Sigmoid colon (tissue), 7 donors: ENCODE data around the gene LDB2. TPM values are rescaled to one million over a fixed set of nuclear protein-coding genes. Genes with fewer than 3 reads are reported as not detected.

Experiments
- DNase-seq: peaks from one replicate; pipeline ENCODE4 v3.0.0-alpha.2; 2019
- H3K27ac ChIP-seq, 4 donors: fragments of 200-600 bp; sonication (generic); one replicate each; pipeline ENCODE4 v1.5.1; 2016 to 2019; ENCODE audit warnings: mild to moderate bottlenecking in 1 of 4
- H3K27me3 ChIP-seq, 3 donors: fragments of 200-600 bp; sonication (generic); one replicate each; pipeline ENCODE4 v1.5.1; 2019; ENCODE audit warnings: mild to moderate bottlenecking in 1 of 3
- H3K36me3 ChIP-seq, 4 donors: fragments of 200-600 bp; sonication (generic); one replicate each; pipeline ENCODE4 v1.5.1; 2016 to 2019
- H3K4me1 ChIP-seq, 4 donors: fragments of 200-600 bp; sonication (generic); one replicate each; pipeline ENCODE4 v1.5.1; 2017 to 2019
- H3K4me3 ChIP-seq, 4 donors: fragments of 200-600 bp; sonication (generic); one replicate each; pipeline ENCODE4 v1.5.1; 2017 to 2019; ENCODE audit warnings: mild to moderate bottlenecking in 2 of 4, moderate library complexity in 1 of 4
- H3K9me3 ChIP-seq, 4 donors: fragments of 200-600 bp in 3 of 4; sonication (generic) in 3 of 4; one replicate each; pipeline versions ENCODE4 v1.5.1 to v1.6.1; 2013 to 2019
- EP300 ChIP-seq, 4 donors: sonication (generic); formaldehyde crosslinking; IDR thresholded peaks; one replicate each; pipeline ENCODE4 v1.6.1; 2017; ENCODE audit warnings: antibody characterized with exemption in 4 of 4
- POLR2A ChIP-seq, 2 donors: fragments of 450-650 bp; IDR thresholded peaks; one replicate each; pipeline ENCODE4 v1.6.1; 2016; ENCODE audit warnings: antibody characterized with exemption in 2 of 2, mild to moderate bottlenecking in 2 of 2, moderate library complexity in 2 of 2
- POLR2AphosphoS5 ChIP-seq, 4 donors: sonication (generic); formaldehyde crosslinking; IDR thresholded peaks; one replicate each; pipeline ENCODE4 v1.6.1; 2017; ENCODE audit warnings: antibody characterized with exemption in 4 of 4
- WGBS, 2 donors: extraction: QIAGEN DNeasy Blood & Tissue Kit; methylation state at CpG; one replicate each; pipeline ENCODE4 v1.1.7; 2013; 5-methylcytosine and 5-hydroxymethylcytosine counted together
- intact Hi-C: fragments of 100-400 bp; cut with DNase I; formaldehyde crosslinking; loops from one replicate; pipeline ENCODE4 v1.15.1; 2023
- polyA plus RNA-seq, 3 donors: library from polyadenylated mRNA; stranded (reverse); fragments of 200-250 nt; gene quantifications; one replicate each; pipeline ENCODE4 v1.2.3, GENCODE V29; 2013
- total RNA-seq, 4 donors: library from RNA; depleted of rRNA; stranded (reverse); fragments of >200 nt; gene quantifications; one replicate each; pipeline ENCODE4 v1.1.0, GENCODE V29; 2016
- TF ChIP-seq, protein P1 (sequence below), 4 experiments: fragments of 450-650 bp in 3 of 4; fragments of 200-600 bp in 1 of 4; IDR thresholded peaks; one replicate each; pipeline ENCODE4 v1.5.1; 2016 to 2019; ENCODE audit warnings: antibody characterized with exemption in 4 of 4, mild to moderate bottlenecking in 3 of 4, moderate library complexity in 2 of 4
- donor health status: healthy with polysubstance abuse.
- donor health status: Bipolar disorder and iron deficiency.
- donor health status: healthy.

Gene LDB2
- total and polyA plus RNA-seq, 7 donors: 2.1 to 28.5 (median 18.3) TPM

GRCh38 chr4:16692524-16692923 lies 205.9 kb downstream of the LDB2 start:
- Histone ChIP-seq H3K4me1 (peaks cover 0 to 28% (median 26%) of the 10 kb centered on the region in 4 donors), H3K27ac (peak overlapping the region; percentile 32 to 80 (median 68)), H3K27me3 (no peaks in the 10 kb centered on the region), H3K4me3 (no peak overlapping the region), H3K9me3 (no peaks in the 10 kb centered on the region), H3K36me3 (no peaks in the 10 kb centered on the region)
- WGBS, 2 donors: 78 to 95% methylated on average over 2 of the region's 2 CpGs
- intact Hi-C loops: loop anchor here (10.0 kb wide), 1 partner anchor 272 kb away; no protein-coding TSS in a partner anchor
- no peak for DNase-seq
- TF ChIP-seq POLR2A (IDR thresholded peaks at IDR 0.05): no peak
- TF ChIP-seq POLR2AphosphoS5 (IDR thresholded peaks at IDR 0.05): no peak
- TF ChIP-seq, protein P1, sequence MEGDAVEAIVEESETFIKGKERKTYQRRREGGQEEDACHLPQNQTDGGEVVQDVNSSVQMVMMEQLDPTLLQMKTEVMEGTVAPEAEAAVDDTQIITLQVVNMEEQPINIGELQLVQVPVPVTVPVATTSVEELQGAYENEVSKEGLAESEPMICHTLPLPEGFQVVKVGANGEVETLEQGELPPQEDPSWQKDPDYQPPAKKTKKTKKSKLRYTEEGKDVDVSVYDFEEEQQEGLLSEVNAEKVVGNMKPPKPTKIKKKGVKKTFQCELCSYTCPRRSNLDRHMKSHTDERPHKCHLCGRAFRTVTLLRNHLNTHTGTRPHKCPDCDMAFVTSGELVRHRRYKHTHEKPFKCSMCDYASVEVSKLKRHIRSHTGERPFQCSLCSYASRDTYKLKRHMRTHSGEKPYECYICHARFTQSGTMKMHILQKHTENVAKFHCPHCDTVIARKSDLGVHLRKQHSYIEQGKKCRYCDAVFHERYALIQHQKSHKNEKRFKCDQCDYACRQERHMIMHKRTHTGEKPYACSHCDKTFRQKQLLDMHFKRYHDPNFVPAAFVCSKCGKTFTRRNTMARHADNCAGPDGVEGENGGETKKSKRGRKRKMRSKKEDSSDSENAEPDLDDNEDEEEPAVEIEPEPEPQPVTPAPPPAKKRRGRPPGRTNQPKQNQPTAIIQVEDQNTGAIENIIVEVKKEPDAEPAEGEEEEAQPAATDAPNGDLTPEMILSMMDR (IDR thresholded peaks at IDR 0.05): no peak
- no peak for TF ChIP-seq EP300 (IDR thresholded peaks at IDR 0.05)

GRCh38 chr4:16692046-16692445 lies 206.4 kb downstream of the LDB2 start:
- no peak overlapping the region for H3K4me3 ChIP-seq
- intact Hi-C loops: loop anchor here (10.0 kb wide), 1 partner anchor 273 kb away; no protein-coding TSS in a partner anchor
- no peak for DNase-seq
- H3K9me3 ChIP-seq: no peaks in the 10 kb centered on the region
- WGBS, 2 donors: 61 to 74% methylated on average over 4 of the region's 4 CpGs
- H3K27me3 ChIP-seq: no peaks in the 10 kb centered on the region
- H3K36me3 ChIP-seq: no peaks in the 10 kb centered on the region
- peak overlapping the region in 3 of 4 donors; percentile 63 to 80 (median 73) for H3K27ac ChIP-seq
- H3K4me1 ChIP-seq: peaks cover 0 to 28% (median 26%) of the 10 kb centered on the region in 4 donors
- TF ChIP-seq EP300 (IDR thresholded peaks at IDR 0.05): no peak
- TF ChIP-seq POLR2A (IDR thresholded peaks at IDR 0.05): no peak
- TF ChIP-seq, protein P1 (IDR thresholded peaks at IDR 0.05): no peak
- no peak for TF ChIP-seq POLR2AphosphoS5 (IDR thresholded peaks at IDR 0.05)

DNA sequence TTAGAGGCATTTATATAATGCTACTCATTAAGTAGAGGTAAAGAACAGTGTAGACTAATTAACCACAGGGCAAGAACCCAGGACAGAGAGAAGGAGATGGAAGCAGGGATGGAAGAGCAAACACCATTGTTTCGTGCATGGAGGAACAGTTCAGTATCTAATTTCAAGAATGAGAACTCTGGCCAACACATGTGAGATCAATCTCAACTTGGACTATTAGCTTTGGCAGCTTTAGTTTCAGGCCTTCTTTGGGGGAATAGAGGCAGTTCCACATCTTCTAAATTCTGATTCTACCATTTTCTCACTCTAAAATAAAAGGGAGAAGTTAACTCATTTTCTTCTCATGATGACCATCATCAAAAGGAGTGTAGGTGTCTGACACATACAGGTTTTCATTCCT lies 207.0 kb downstream of the LDB2 start:
- H3K27ac ChIP-seq: no peak overlapping the region
- no peak for DNase-seq

DNA sequence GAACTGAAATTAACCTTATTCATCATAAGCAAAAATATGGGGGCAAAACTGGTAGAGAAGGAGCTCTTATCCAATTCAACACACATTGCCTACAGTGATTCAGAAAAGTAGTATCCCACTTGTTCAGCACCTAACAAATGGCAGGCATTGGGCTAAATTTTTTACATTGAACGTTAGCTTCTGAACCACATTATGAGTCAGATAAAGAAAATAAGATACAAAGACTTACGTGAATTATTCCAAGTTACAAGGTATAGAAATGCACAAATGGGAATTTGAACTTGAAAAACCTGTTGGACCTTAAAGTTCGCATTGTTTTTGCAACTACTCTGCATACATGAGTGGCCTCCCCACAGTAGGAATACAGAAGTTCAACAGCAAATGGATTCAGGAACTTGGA lies 210.6 kb downstream of the LDB2 start:
- TF ChIP-seq, protein P1 (IDR thresholded peaks at IDR 0.05): no peak
- no peak for TF ChIP-seq POLR2AphosphoS5 (IDR thresholded peaks at IDR 0.05)
- Histone ChIP-seq H3K9me3 (no peaks in the 10 kb centered on the region), H3K4me1 (peaks cover 0 to 21% (median 9%) of the 10 kb centered on the region in 4 donors), H3K4me3 (no peak overlapping the region), H3K27ac (no peak overlapping the region), H3K27me3 (no peaks in the 10 kb centered on the region), H3K36me3 (no peaks in the 10 kb centered on the region)
- intact Hi-C loops: no loop called here
- DNase-seq: no peak
- 82 to 88% methylated on average over 3 of the region's 3 CpGs for WGBS, 2 donors

More for the DNA sequence above, 207.0 kb downstream of the LDB2 start:
- TF ChIP-seq, protein P1 (IDR thresholded peaks at IDR 0.05): no peak
- no peak for TF ChIP-seq POLR2A (IDR thresholded peaks at IDR 0.05)
- no peak for TF ChIP-seq POLR2AphosphoS5 (IDR thresholded peaks at IDR 0.05)
- no peak for TF ChIP-seq EP300 (IDR thresholded peaks at IDR 0.05)
- peaks cover 0 to 30% (median 26%) of the 10 kb centered on the region in 4 donors for H3K4me1 ChIP-seq
- no peaks in the 10 kb centered on the region for H3K9me3 ChIP-seq
- H3K27me3 ChIP-seq: no peaks in the 10 kb centered on the region
- intact Hi-C loops: loop anchor here (10.0 kb wide), 1 partner anchor 273 kb away; no protein-coding TSS in a partner anchor
- WGBS, 2 donors: 68 to 78% methylated on average over 1 of the region's 1 CpG
- no peaks in the 10 kb centered on the region for H3K36me3 ChIP-seq
- H3K4me3 ChIP-seq: no peak overlapping the region

DNA sequence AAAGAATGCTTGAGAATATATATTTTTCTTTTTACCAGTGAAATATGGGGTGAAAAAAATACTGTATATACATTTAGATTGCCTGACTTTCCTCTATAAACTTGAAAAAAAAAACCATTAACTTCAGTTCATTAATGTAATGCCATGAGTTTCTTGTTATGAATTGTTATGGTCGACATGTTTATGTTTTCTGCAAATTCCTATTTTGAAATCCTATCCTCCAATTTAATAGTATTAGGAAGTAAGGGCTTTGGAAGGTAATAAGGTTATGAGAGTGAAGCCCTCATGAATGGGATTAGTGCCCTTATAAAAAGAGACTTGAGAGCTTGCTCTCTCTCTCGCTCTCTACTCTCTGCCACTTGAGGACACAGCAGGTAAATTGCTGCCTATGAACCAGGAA lies 211.4 kb downstream of the LDB2 start:
- 84 to 87% methylated on average over 2 of the region's 2 CpGs for WGBS, 2 donors
- no peak overlapping the region for H3K4me3 ChIP-seq
- intact Hi-C loops: no loop called here

More for the DNA sequence above, 211.4 kb downstream of the LDB2 start:
- Histone ChIP-seq H3K9me3 (no peaks in the 10 kb centered on the region), H3K36me3 (no peaks in the 10 kb centered on the region), H3K27me3 (no peaks in the 10 kb centered on the region), H3K27ac (no peak overlapping the region), H3K4me1 (peaks cover 0 to 13% (median under 1%) of the 10 kb centered on the region in 4 donors)
- no peak for TF ChIP-seq POLR2A (IDR thresholded peaks at IDR 0.05)
- TF ChIP-seq POLR2AphosphoS5 (IDR thresholded peaks at IDR 0.05): no peak
- TF ChIP-seq, protein P1 (IDR thresholded peaks at IDR 0.05): no peak
- TF ChIP-seq EP300 (IDR thresholded peaks at IDR 0.05): no peak
- DNase-seq: no peak
